ENCODE results near the gene CHTF18. TPM values are rescaled to one million over a fixed set of nuclear protein-coding genes. Genes with fewer than 3 reads are reported as not detected.
"Not testable (repeated sequence)": the region's sequence is repeated elsewhere in the genome, so short reads cannot be mapped to it uniquely, and the experiment has no call there.

The CHTF18 gene
- total and polyA plus RNA-seq, 2 donors from 2014 or later: 4.2 to 16.0 TPM

DNA sequence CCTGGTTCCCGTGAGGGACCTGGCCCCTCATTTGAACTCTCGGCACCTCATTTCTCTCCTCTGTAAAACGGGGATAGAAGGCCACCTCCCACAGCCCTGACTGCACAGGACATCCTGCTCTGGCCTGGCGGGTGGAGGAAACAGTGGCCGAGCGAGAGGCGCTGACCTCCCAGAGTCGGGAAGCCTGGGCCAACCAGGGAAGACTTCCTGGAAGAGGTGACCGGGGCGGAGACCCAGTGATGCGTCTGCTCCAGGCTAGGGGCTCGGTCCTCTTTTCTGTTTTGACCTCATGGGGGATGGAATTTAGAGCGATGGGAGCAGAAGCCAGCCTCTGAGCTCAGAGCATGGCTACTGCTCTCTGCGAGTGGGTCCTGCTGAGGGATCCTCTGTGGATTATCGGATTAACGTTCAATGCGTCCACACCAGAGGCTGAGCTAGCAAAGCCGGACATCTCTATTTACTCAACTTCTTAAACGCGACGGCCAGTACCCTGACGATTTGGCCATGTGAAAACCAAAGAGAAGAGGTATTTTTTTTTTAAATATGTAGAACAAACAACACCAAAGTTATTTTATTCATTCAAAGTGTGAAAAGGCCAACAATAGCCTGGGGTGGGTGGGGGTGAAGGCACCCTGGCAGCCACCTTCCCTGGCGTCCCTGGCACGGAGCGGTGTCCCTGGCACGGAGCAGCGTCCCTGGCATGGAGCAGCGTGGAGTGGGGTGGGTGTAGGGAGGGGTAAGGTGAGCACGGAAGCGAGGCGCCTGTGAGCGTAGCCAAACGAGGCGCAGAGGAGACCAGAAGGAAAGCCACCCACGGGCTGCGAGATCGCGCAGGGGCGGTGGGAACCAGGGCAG is 37.0 kb upstream of the CHTF18 start:
- TF ChIP-seq, protein P1, sequence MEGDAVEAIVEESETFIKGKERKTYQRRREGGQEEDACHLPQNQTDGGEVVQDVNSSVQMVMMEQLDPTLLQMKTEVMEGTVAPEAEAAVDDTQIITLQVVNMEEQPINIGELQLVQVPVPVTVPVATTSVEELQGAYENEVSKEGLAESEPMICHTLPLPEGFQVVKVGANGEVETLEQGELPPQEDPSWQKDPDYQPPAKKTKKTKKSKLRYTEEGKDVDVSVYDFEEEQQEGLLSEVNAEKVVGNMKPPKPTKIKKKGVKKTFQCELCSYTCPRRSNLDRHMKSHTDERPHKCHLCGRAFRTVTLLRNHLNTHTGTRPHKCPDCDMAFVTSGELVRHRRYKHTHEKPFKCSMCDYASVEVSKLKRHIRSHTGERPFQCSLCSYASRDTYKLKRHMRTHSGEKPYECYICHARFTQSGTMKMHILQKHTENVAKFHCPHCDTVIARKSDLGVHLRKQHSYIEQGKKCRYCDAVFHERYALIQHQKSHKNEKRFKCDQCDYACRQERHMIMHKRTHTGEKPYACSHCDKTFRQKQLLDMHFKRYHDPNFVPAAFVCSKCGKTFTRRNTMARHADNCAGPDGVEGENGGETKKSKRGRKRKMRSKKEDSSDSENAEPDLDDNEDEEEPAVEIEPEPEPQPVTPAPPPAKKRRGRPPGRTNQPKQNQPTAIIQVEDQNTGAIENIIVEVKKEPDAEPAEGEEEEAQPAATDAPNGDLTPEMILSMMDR (IDR thresholded peaks at IDR 0.05; ENCODE audit: borderline replicate concordance, extremely low read depth, insufficient read depth): no peak
- Histone ChIP-seq H3K4me1 (ENCODE audit: control insufficient read depth in 2 of 3, insufficient read depth in 2 of 3, low read depth in 1 of 3, low read length in 3 of 3) (no peaks in the 10 kb centered on the region), H3K4me3 (ENCODE audit: low read length in 3 of 3) (no peak overlapping the region), H3K27me3 (ENCODE audit: control insufficient read depth, insufficient read depth, low read length) (no peaks in the 10 kb centered on the region), H3K36me3 (ENCODE audit: control insufficient read depth in 2 of 3, insufficient read depth in 3 of 3, low read length in 3 of 3) (no peaks in the 10 kb centered on the region), H3K9ac (ENCODE audit: low read length in 3 of 3) (no peak overlapping the region), H3K27ac (ENCODE audit: low read depth in 2 of 2, low read length in 2 of 2) (no peak overlapping the region), H3K9me3 (ENCODE audit: control insufficient read depth in 2 of 3, insufficient read depth in 1 of 3, low read length in 3 of 3) (no peaks in the 10 kb centered on the region)
- peak in 1 of 5 donors; percentile 38 for DNase-seq
- intact Hi-C loops (cut with DNase I): no loop called here
- no peak for FAIRE-seq

DNA sequence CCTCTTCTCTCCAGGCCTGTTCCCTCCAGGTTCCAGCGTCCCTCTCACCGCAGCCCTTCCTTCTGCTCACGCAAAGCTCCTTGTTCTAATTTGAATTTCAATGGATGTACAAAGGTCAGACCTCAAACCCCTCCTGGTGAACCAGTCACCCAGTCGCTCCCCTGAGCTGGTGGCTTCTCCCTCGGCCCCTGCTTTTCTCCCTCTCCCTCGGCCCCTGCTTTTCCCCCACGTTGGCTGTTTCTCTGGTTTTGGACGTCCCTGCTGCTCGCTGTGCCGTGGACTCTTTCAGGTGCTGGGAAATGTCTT is 36.5 kb upstream of the CHTF18 start:
- DNase-seq: no peak
- Histone ChIP-seq H3K36me3 (ENCODE audit: control insufficient read depth in 2 of 3, insufficient read depth in 3 of 3, low read length in 3 of 3) (no peaks in the 10 kb centered on the region), H3K9ac (ENCODE audit: low read length in 3 of 3) (no peak overlapping the region), H3K4me1 (ENCODE audit: control insufficient read depth in 2 of 3, insufficient read depth in 2 of 3, low read depth in 1 of 3, low read length in 3 of 3) (no peaks in the 10 kb centered on the region), H3K4me3 (ENCODE audit: low read length in 3 of 3) (no peak overlapping the region), H3K27ac (ENCODE audit: low read depth in 2 of 2, low read length in 2 of 2) (no peak overlapping the region), H3K9me3 (ENCODE audit: control insufficient read depth in 2 of 3, insufficient read depth in 1 of 3, low read length in 3 of 3) (no peaks in the 10 kb centered on the region), H3K27me3 (ENCODE audit: control insufficient read depth, insufficient read depth, low read length) (no peaks in the 10 kb centered on the region)
- no peak for FAIRE-seq
- intact Hi-C loops (cut with DNase I): no loop called here
- TF ChIP-seq, protein P1 (IDR thresholded peaks at IDR 0.05; ENCODE audit: borderline replicate concordance, extremely low read depth, insufficient read depth): no peak

DNA sequence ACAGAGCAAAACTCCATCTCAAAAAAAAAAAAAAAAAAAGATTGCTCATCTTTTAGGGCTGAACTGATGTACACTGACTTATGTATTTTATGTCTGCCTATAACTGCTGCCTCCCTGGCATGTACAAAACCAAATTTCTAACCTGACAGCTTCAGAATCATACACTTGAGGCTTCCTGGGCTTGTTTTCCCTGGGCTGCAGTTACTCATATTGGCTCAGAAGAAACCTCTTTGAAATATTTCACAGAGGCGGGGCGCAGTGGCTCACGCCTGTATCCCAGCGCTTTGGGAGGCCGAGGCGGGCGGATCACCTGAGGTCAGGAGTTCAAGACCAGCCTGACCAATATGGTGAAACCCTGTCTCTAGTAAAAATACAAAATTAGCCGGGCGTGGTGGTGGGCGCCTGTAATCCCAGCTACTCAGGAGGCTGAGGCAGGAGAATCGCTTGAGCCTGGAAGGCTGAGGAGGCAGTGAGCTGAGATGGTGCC is 34.3 kb upstream of the CHTF18 start:
- H3K36me3 ChIP-seq (ENCODE audit: control insufficient read depth in 2 of 3, insufficient read depth in 3 of 3, low read length in 3 of 3); H3K9me3 ChIP-seq (ENCODE audit: control insufficient read depth in 2 of 3, insufficient read depth in 1 of 3, low read length in 3 of 3); DNase-seq; H3K4me3 ChIP-seq (ENCODE audit: low read length in 3 of 3); H3K27ac ChIP-seq (ENCODE audit: low read depth in 2 of 2, low read length in 2 of 2); H3K9ac ChIP-seq (ENCODE audit: low read length in 3 of 3); H3K4me1 ChIP-seq (ENCODE audit: control insufficient read depth in 2 of 3, insufficient read depth in 2 of 3, low read depth in 1 of 3, low read length in 3 of 3); H3K27me3 ChIP-seq (ENCODE audit: control insufficient read depth, insufficient read depth, low read length); FAIRE-seq; intact Hi-C loops (cut with DNase I): not testable (repeated sequence)

DNA sequence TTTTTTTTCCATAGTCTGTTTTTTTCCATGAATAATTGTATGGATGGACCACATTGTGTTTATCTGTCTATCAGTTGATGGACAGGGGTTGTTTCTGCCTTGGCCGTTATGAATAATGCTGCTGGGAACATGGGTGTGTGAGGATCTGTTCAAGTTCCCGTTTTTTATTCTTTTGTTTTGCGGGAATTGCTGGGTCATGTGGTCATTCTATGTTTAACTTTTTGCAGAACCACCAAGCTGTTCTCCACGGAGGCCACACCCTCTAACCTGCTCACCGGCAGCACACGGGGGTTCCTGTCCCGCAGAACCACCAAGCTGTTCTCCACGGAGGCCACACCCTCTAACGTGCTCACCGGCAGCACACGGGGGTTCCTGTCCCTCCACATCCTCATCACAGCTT is 33.8 kb upstream of the CHTF18 start:
- H3K36me3 ChIP-seq (ENCODE audit: control insufficient read depth in 2 of 3, insufficient read depth in 3 of 3, low read length in 3 of 3): no peaks in the 10 kb centered on the region
- TF ChIP-seq, protein P1 (IDR thresholded peaks at IDR 0.05; ENCODE audit: borderline replicate concordance, extremely low read depth, insufficient read depth): no peak
- H3K4me1 ChIP-seq (ENCODE audit: control insufficient read depth in 2 of 3, insufficient read depth in 2 of 3, low read depth in 1 of 3, low read length in 3 of 3): no peaks in the 10 kb centered on the region
- DNase-seq (no peak), FAIRE-seq (no peak)
- intact Hi-C loops (cut with DNase I): no loop called here
- H3K27me3 ChIP-seq (ENCODE audit: control insufficient read depth, insufficient read depth, low read length): no peaks in the 10 kb centered on the region
- H3K4me3 ChIP-seq (ENCODE audit: low read length in 3 of 3): no peak overlapping the region
- no peak overlapping the region for H3K9ac ChIP-seq (ENCODE audit: low read length in 3 of 3)
- H3K27ac ChIP-seq (ENCODE audit: low read depth in 2 of 2, low read length in 2 of 2): no peak overlapping the region
- no peaks in the 10 kb centered on the region for H3K9me3 ChIP-seq (ENCODE audit: control insufficient read depth in 2 of 3, insufficient read depth in 1 of 3, low read length in 3 of 3)

Data from kidney (tissue), 14 donors.